ENCODE results near the gene HKDC1. TPM values are rescaled to one million over a fixed set of nuclear protein-coding genes. Genes with fewer than 3 reads are reported as not detected.
"Not testable (repeated sequence)": the region's sequence is repeated elsewhere in the genome, so short reads cannot be mapped to it uniquely, and the experiment has no call there.

The HKDC1 gene
- total RNA-seq, 1 donor from 2014 or later, result 125 TPM

GRCh38 chr10:69278446-69278963, 58.4 kb downstream of the HKDC1 start, which contains the start of gene HK1:
Gene HK1, plus strand, starts transcription at chr10:69278496.
- no peaks in the 10 kb centered on the region for H3K36me3 ChIP-seq (ENCODE audit: control insufficient read depth, insufficient read depth, low read length)
- no peak within 1 kb of the TSS for H3K4me3 ChIP-seq (ENCODE audit: low read depth, low read length)
- DNase-seq (ENCODE audit: low read depth), result no peak
- no peaks in the 10 kb centered on the region for H3K27me3 ChIP-seq (ENCODE audit: control insufficient read depth, insufficient read depth, low read length)
- TF ChIP-seq, protein P1, sequence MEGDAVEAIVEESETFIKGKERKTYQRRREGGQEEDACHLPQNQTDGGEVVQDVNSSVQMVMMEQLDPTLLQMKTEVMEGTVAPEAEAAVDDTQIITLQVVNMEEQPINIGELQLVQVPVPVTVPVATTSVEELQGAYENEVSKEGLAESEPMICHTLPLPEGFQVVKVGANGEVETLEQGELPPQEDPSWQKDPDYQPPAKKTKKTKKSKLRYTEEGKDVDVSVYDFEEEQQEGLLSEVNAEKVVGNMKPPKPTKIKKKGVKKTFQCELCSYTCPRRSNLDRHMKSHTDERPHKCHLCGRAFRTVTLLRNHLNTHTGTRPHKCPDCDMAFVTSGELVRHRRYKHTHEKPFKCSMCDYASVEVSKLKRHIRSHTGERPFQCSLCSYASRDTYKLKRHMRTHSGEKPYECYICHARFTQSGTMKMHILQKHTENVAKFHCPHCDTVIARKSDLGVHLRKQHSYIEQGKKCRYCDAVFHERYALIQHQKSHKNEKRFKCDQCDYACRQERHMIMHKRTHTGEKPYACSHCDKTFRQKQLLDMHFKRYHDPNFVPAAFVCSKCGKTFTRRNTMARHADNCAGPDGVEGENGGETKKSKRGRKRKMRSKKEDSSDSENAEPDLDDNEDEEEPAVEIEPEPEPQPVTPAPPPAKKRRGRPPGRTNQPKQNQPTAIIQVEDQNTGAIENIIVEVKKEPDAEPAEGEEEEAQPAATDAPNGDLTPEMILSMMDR (IDR thresholded peaks at IDR 0.05; ENCODE audit: insufficient read depth, low read length, poor library complexity, severe bottlenecking), result no peak

DNA sequence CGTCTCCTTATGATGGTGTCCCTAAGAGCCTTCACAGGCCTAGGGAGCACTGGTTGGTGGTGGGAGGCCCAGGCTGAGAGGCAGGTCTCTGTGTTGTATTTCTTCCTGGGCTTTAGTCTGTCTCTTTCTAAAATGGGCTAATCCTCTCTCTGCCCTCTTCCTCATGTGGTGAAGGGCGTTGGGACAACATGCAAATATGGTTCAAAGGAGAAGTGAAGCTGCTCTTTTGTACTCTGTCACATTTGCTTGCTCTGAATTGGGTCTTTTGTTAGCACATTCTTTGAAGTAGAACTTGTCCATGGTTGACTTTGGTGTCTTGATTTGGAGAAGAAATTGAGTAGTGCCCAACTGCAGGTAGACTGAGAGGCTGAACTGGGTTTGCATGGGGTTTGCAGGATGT, 59.0 kb downstream of the HKDC1 start:
- Histone ChIP-seq H3K27me3 (ENCODE audit: control insufficient read depth, insufficient read depth, low read length) (no peaks in the 10 kb centered on the region), H3K36me3 (ENCODE audit: control insufficient read depth, insufficient read depth, low read length) (no peaks in the 10 kb centered on the region), H3K4me3 (ENCODE audit: low read depth, low read length) (no peak overlapping the region)
- TF ChIP-seq, protein P1 (IDR thresholded peaks at IDR 0.05; ENCODE audit: insufficient read depth, low read length, poor library complexity, severe bottlenecking), result no peak
- DNase-seq (ENCODE audit: low read depth), result no peak

- TF ChIP-seq, protein P1 (IDR thresholded peaks at IDR 0.05; ENCODE audit: insufficient read depth, low read length, poor library complexity, severe bottlenecking), result no peak
- Histone ChIP-seq H3K36me3 (ENCODE audit: control insufficient read depth, insufficient read depth, low read length) (no peaks in the 10 kb centered on the region), H3K27me3 (ENCODE audit: control insufficient read depth, insufficient read depth, low read length) (no peaks in the 10 kb centered on the region), H3K4me3 (ENCODE audit: low read depth, low read length) (no peak overlapping the region)
- no peak for DNase-seq (ENCODE audit: low read depth)
These were observed 61.6 kb downstream of the HKDC1 start for GRCh38 chr10:69281507-69282413.

DNA sequence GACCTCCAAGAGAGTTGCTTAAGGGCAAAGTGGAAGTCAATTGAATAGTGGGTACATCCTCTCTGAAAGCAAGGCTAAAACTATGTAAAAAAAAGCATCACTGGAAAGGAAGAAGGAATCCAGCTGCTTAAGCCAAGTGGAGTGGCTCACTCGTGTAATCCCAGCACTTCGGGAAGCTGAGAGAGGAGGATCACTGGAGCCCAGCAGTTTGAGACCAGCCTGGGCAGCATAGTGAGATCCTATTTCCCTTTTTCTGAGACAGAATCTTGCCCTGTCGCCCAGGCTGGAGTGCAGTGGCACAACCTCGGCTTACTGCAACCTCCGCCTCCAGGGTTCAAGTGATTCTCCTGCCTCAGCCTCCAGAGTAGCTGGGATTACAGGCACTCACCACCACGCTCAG, 64.3 kb downstream of the HKDC1 start:
- not testable (repeated sequence) for H3K27me3 ChIP-seq (ENCODE audit: control insufficient read depth, insufficient read depth, low read length); H3K36me3 ChIP-seq (ENCODE audit: control insufficient read depth, insufficient read depth, low read length); H3K4me3 ChIP-seq (ENCODE audit: low read depth, low read length); DNase-seq (ENCODE audit: low read depth)

GRCh38 chr10:69285699-69286098, 65.6 kb downstream of the HKDC1 start:
- Histone ChIP-seq H3K36me3 (ENCODE audit: control insufficient read depth, insufficient read depth, low read length) (no peaks in the 10 kb centered on the region), H3K27me3 (ENCODE audit: control insufficient read depth, insufficient read depth, low read length) (no peaks in the 10 kb centered on the region), H3K4me3 (ENCODE audit: low read depth, low read length) (no peak overlapping the region)
- no peak for DNase-seq (ENCODE audit: low read depth)
- TF ChIP-seq, protein P1 (IDR thresholded peaks at IDR 0.05; ENCODE audit: insufficient read depth, low read length, poor library complexity, severe bottlenecking), result no peak

DNA sequence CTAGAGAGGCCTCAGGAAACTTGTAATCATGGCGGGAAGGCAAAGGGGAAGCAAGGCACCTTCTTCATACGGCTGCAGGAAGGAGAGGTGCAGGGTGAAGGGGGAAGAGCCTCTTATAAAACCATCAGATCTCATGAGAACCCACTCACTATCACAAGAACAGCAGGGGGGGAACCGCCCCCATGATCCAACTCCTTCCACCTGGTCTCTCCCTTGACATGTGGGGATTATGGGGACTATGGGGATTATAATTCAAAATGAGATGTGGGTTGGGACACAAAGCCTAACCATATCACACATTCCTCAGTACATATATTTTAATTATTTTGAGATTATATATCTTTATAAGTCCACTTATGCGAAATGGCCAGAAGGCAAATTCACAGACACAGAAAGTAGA, 67.0 kb downstream of the HKDC1 start:
- no peak for DNase-seq (ENCODE audit: low read depth)
- no peaks in the 10 kb centered on the region for H3K36me3 ChIP-seq (ENCODE audit: control insufficient read depth, insufficient read depth, low read length)
- TF ChIP-seq, protein P1 (IDR thresholded peaks at IDR 0.05; ENCODE audit: insufficient read depth, low read length, poor library complexity, severe bottlenecking), result no peak
- H3K27me3 ChIP-seq (ENCODE audit: control insufficient read depth, insufficient read depth, low read length), result no peaks in the 10 kb centered on the region
- H3K4me3 ChIP-seq (ENCODE audit: low read depth, low read length), result no peak overlapping the region

All from kidney epithelial cell (primary cell).